ENCODE results near the gene JAKMIP2. TPM values are rescaled to one million over a fixed set of nuclear protein-coding genes. Genes with fewer than 3 reads are reported as not detected.

Gene JAKMIP2
- total and polyA plus RNA-seq, 2 experiments from 2014 or later = 1.4 to 4.3 TPM

DNA sequence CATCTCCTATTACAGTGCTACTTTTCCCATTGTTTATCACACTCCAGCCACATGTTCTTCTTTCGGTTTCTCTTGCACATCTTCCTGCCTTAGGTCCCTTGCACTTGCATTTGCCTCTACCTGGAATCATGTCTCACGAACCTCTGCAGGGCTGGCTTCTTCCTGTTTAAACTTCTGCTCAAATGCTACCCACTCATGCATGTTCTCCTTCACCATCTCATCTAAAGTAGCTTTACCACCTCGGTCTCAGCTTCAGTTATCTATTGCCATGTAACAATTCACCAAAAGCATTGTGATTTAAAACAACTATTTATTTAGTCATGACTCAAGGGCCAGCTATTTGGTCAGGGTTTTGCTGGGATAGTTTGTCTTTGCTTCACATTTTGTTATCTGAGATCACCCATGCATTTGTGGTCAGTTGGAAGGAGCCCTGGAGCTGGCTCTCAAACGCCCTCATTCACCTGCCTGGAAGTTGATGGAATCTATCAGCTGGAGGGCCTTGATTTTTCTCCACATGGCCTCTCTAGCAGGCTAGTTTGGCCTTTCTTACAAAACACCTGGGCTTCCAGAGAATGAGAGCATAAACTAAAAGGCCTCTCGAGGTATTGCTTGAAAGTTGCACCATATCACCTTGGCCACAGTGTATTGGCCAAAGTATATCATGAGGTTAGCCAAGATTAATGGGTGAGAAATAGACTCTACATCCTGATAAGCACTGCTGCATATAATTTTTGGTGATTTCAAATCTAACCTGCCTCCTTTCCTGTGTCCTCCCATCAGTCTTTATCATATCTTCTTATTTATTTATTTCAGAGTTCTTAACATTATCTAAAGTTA is 27.5 kb upstream of the JAKMIP2 start:
- H3K9me2 ChIP-seq (replicated peaks; ENCODE audit: insufficient read depth) = no peaks in the 10 kb centered on the region
- no peak overlapping the region for H3K4me3 ChIP-seq
- WGBS (ENCODE audit: low lambda C conversion rate, missing lambda C conversion rate) = 56% methylated on average over 5 of the region's 5 CpGs
- no peaks in the 10 kb centered on the region for H4K20me1 ChIP-seq (ENCODE audit: insufficient read depth, poor library complexity, severe bottlenecking)
- H3K27ac ChIP-seq = no peak overlapping the region
- H3K4me1 ChIP-seq (ENCODE audit: insufficient read depth) = no peaks in the 10 kb centered on the region
- H3K4me2 ChIP-seq = no peak overlapping the region
- H3K36me3 ChIP-seq (replicated peaks; ENCODE audit: insufficient read depth, low read depth) = no peaks in the 10 kb centered on the region
- H3K27me3 ChIP-seq = no peaks in the 10 kb centered on the region
- H3K9me3 ChIP-seq (ENCODE audit: low read depth) = no peaks in the 10 kb centered on the region
- no peak for DNase-seq (ENCODE audit: low spot score)
- TF ChIP-seq EZH2phosphoT487 (IDR thresholded peaks at IDR 0.05; ENCODE audit: low read depth, severe bottlenecking, unreplicated experiment) (no peak), EZH2 (IDR thresholded peaks at IDR 0.05; ENCODE audit: borderline replicate concordance) (no peak)
- TF ChIP-seq, protein P1, sequence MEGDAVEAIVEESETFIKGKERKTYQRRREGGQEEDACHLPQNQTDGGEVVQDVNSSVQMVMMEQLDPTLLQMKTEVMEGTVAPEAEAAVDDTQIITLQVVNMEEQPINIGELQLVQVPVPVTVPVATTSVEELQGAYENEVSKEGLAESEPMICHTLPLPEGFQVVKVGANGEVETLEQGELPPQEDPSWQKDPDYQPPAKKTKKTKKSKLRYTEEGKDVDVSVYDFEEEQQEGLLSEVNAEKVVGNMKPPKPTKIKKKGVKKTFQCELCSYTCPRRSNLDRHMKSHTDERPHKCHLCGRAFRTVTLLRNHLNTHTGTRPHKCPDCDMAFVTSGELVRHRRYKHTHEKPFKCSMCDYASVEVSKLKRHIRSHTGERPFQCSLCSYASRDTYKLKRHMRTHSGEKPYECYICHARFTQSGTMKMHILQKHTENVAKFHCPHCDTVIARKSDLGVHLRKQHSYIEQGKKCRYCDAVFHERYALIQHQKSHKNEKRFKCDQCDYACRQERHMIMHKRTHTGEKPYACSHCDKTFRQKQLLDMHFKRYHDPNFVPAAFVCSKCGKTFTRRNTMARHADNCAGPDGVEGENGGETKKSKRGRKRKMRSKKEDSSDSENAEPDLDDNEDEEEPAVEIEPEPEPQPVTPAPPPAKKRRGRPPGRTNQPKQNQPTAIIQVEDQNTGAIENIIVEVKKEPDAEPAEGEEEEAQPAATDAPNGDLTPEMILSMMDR (IDR thresholded peaks at IDR 0.05; ENCODE audit: poor library complexity) = no peak
- no peaks in the 10 kb centered on the region for H3K79me2 ChIP-seq
- no peak overlapping the region for H2AFZ ChIP-seq

DNA sequence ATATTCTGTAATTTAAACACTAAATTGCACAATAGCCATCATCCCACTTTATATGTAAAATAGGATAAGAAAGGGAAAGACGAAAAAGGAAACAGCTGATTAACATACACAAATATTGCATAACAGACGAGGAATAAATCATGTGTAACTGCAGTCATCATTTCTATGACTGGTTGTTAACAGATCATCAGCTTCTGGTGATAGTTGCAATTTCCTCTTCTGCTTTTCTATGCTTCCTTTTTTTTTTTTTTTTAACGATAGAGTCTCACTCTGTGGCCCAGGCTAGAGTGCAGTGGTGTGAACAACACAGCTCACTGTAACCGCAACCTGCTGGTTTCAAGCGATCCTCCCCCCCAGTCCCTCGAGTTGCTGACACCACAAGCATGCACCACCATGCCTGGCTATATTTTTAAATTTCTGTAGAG is 22.5 kb upstream of the JAKMIP2 start:
- Histone ChIP-seq H3K27ac (peak overlapping the region; percentile 29), H2AFZ (no peak overlapping the region), H3K9me2 (replicated peaks; ENCODE audit: insufficient read depth) (no peaks in the 10 kb centered on the region), H3K79me2 (no peaks in the 10 kb centered on the region), H3K4me2 (no peak overlapping the region), H3K36me3 (replicated peaks; ENCODE audit: insufficient read depth, low read depth) (no peaks in the 10 kb centered on the region), H3K27me3 (no peaks in the 10 kb centered on the region), H4K20me1 (ENCODE audit: insufficient read depth, poor library complexity, severe bottlenecking) (no peaks in the 10 kb centered on the region), H3K4me3 (no peak overlapping the region), H3K4me1 (ENCODE audit: insufficient read depth) (no peaks in the 10 kb centered on the region), H3K9me3 (ENCODE audit: low read depth) (no peaks in the 10 kb centered on the region)
- no peak for DNase-seq (ENCODE audit: low spot score)
- 81% methylated on average over 6 of the region's 6 CpGs for WGBS (ENCODE audit: low lambda C conversion rate, missing lambda C conversion rate)
- TF ChIP-seq, protein P1 (IDR thresholded peaks at IDR 0.05; ENCODE audit: poor library complexity) = no peak
- no peak for TF ChIP-seq EZH2phosphoT487 (IDR thresholded peaks at IDR 0.05; ENCODE audit: low read depth, severe bottlenecking, unreplicated experiment)
- no peak for TF ChIP-seq EZH2 (IDR thresholded peaks at IDR 0.05; ENCODE audit: borderline replicate concordance)

DNA sequence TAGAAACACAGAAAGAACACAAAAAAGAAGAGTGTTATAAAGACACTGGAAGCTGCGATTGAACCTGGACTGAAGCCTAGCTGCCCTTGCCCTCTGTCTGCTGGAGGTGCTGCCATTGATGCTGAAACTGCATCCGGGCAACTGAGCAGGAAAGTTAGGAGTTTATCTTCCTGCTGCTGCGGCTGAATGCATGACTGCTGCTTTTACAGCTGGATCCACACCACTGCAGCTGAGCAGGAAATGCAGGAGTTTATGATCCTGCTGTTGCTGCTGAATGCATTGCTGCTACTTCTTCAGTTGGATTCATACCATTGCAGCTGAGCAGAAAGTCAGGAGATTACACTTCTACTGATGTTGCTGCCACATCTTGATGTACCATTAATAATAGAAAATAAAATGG is 21.8 kb upstream of the JAKMIP2 start:
- Histone ChIP-seq H3K27me3 (no peaks in the 10 kb centered on the region), H2AFZ (no peak overlapping the region), H3K4me2 (no peak overlapping the region), H3K4me1 (ENCODE audit: insufficient read depth) (no peaks in the 10 kb centered on the region), H3K9me2 (replicated peaks; ENCODE audit: insufficient read depth) (no peaks in the 10 kb centered on the region), H3K79me2 (no peaks in the 10 kb centered on the region), H3K36me3 (replicated peaks; ENCODE audit: insufficient read depth, low read depth) (no peaks in the 10 kb centered on the region), H3K27ac (no peak overlapping the region), H3K9me3 (ENCODE audit: low read depth) (no peaks in the 10 kb centered on the region), H4K20me1 (ENCODE audit: insufficient read depth, poor library complexity, severe bottlenecking) (no peaks in the 10 kb centered on the region), H3K4me3 (no peak overlapping the region)
- TF ChIP-seq EZH2phosphoT487 (IDR thresholded peaks at IDR 0.05; ENCODE audit: low read depth, severe bottlenecking, unreplicated experiment) (no peak), EZH2 (IDR thresholded peaks at IDR 0.05; ENCODE audit: borderline replicate concordance) (no peak)
- TF ChIP-seq, protein P1 (IDR thresholded peaks at IDR 0.05; ENCODE audit: poor library complexity) = no peak
- 79% methylated on average over 3 of the region's 3 CpGs for WGBS (ENCODE audit: low lambda C conversion rate, missing lambda C conversion rate)
- no peak for DNase-seq (ENCODE audit: low spot score)

Data from hepatocyte (in vitro differentiated cells).